HepG2 (cell line): ENCODE data around the gene TBC1D22A. TPM values are rescaled to one million over a fixed set of nuclear protein-coding genes. Genes with fewer than 3 reads are reported as not detected.
A peak's percentile ranks its signal among the peaks of the same experiment; 100 is the strongest.

ENCODE experiments used
- DMTF1 ChIP-seq: sonication (generic); formaldehyde crosslinking; IDR thresholded peaks from 2 replicates; pipeline ENCODE4 v1.4.0; 2020; ENCODE audit warnings: mild to moderate bottlenecking, missing genetic modification reagents
- FOXC1 ChIP-seq: sonication (generic); formaldehyde crosslinking; IDR thresholded peaks from 2 replicates; pipeline ENCODE4 v1.8.0; 2022; ENCODE audit warnings: mild to moderate bottlenecking, missing genetic modification reagents, borderline replicate concordance
- HDAC2 ChIP-seq: sonication (generic); formaldehyde crosslinking; IDR thresholded peaks from 2 replicates; pipeline ENCODE4 v1.4.0; 2020; ENCODE audit warnings: missing genetic modification reagents
- HNF1B ChIP-seq: sonication (generic); formaldehyde crosslinking; IDR thresholded peaks from 2 replicates; pipeline ENCODE4 v1.5.1; 2020; ENCODE audit warnings: mild to moderate bottlenecking, moderate library complexity, missing genetic modification reagents
- HNF4A ChIP-seq: sonication (generic); formaldehyde crosslinking; IDR thresholded peaks from 2 replicates; pipeline ENCODE4 v1.4.0; 2020; ENCODE audit warnings: missing genetic modification reagents
- HNRNPLL ChIP-seq: fragments of 200-400 bp; formaldehyde crosslinking; IDR thresholded peaks from 2 replicates; pipeline ENCODE4 v1.6.1; 2017; ENCODE audit warnings: mild to moderate bottlenecking, low read depth, low read length; ENCODE audit not compliant: poor library complexity, severe bottlenecking
- RELA ChIP-seq: sonication (generic); formaldehyde crosslinking; IDR thresholded peaks from 2 replicates; pipeline ENCODE4 v1.4.0; 2020; ENCODE audit warnings: missing genetic modification reagents
- SAP130 ChIP-seq: IDR thresholded peaks from 2 replicates; pipeline ENCODE4 v1.6.1; 2016; ENCODE audit warnings: low read depth
- SIN3A ChIP-seq: IDR thresholded peaks from 2 replicates; pipeline ENCODE4 v1.6.1; 2011; ENCODE audit warnings: low read depth, mild to moderate bottlenecking, control low read depth, low read length, borderline replicate concordance
- ZNF264 ChIP-seq: sonication (generic); formaldehyde crosslinking; IDR thresholded peaks from 2 replicates; pipeline ENCODE4 v1.4.0; 2020; ENCODE audit warnings: missing genetic modification reagents
- ZNF329 ChIP-seq: sonication (generic); formaldehyde crosslinking; IDR thresholded peaks from 2 replicates; pipeline ENCODE4 v1.9.0; 2021; ENCODE audit warnings: low read depth, mild to moderate bottlenecking, missing genetic modification reagents
- ZNF34 ChIP-seq: sonication (generic); formaldehyde crosslinking; IDR thresholded peaks from 2 replicates; pipeline ENCODE4 v1.4.0; 2020; ENCODE audit warnings: mild to moderate bottlenecking, missing genetic modification reagents, borderline replicate concordance
- ZNF563 ChIP-seq: sonication (generic); formaldehyde crosslinking; IDR thresholded peaks from 2 replicates; pipeline ENCODE4 v1.8.0; 2022; ENCODE audit warnings: mild to moderate bottlenecking, moderate library complexity, missing genetic modification reagents
- ZNF576 ChIP-seq: sonication (generic); formaldehyde crosslinking; IDR thresholded peaks from 2 replicates; pipeline ENCODE4 v1.4.0; 2020; ENCODE audit warnings: mild to moderate bottlenecking, missing genetic modification reagents
- ZNF746 ChIP-seq: sonication (generic); formaldehyde crosslinking; IDR thresholded peaks from 2 replicates; pipeline ENCODE4 v1.8.0; 2022; ENCODE audit warnings: mild to moderate bottlenecking, missing genetic modification reagents
- ZNF883 ChIP-seq: sonication (generic); formaldehyde crosslinking; IDR thresholded peaks from 2 replicates; pipeline ENCODE4 v1.5.1; 2020; ENCODE audit warnings: mild to moderate bottlenecking, missing genetic modification reagents; ENCODE audit errors: not compliant biosample characterization
- polyA plus RNA-seq, 8 experiments: library from polyadenylated mRNA; depleted of rRNA in 3 of 8; stranded (reverse) in 7 of 8; unstranded in 1 of 8; fragments of >200 nt; fragmentation: Illumina TruSeq in 4 of 8; extraction: Trizol in 4 of 8; gene quantifications; 2 replicates each; pipeline versions ENCODE4 v1.2.1 to v1.2.3, GENCODE V29; 2011 to 2016; ENCODE audit warnings: low read depth in 4 of 8, missing spikeins in 1 of 8, mixed read lengths in 1 of 8; ENCODE audit not compliant: insufficient read depth in 1 of 8
- total RNA-seq, 5 experiments: library from RNA; depleted of rRNA; stranded (reverse); fragments of >200 nt; fragmentation: Illumina TruSeq; extraction: Trizol; gene quantifications; 2 replicates each; pipeline ENCODE4 v1.2.3, GENCODE V29; 2016; ENCODE audit warnings: low read depth in 1 of 5
- TF ChIP-seq, protein P1 (sequence below): IDR thresholded peaks from 2 replicates; pipeline ENCODE4 v1.6.1; 2018; ENCODE audit warnings: missing genetic modification reagents, mild to moderate bottlenecking, missing compliant biosample characterization
- TF ChIP-seq, protein P2 (sequence below): sonication (generic); formaldehyde crosslinking; IDR thresholded peaks from 2 replicates; pipeline ENCODE4 v1.8.0; 2022; ENCODE audit warnings: missing genetic modification reagents, mild to moderate bottlenecking, borderline replicate concordance
- TF ChIP-seq, protein P3 (sequence below), 2 experiments: sonication (generic) in 1 of 2; formaldehyde crosslinking in 1 of 2; IDR thresholded peaks; 2 replicates each; pipeline versions ENCODE4 v1.4.0 to v1.6.1; 2018 to 2020; ENCODE audit warnings: missing genetic modification reagents in 2 of 2, borderline replicate concordance in 1 of 2, low read depth in 1 of 2, mild to moderate bottlenecking in 1 of 2, missing biosample characterization in 1 of 2

TBC1D22A gene
- total and polyA plus RNA-seq, 2 of the 13 experiments (the other 11 are each of a cell fraction or from before 2014, with no cell fraction given) = 17.3 to 18.0 TPM

GRCh38 chr22:46798366-46799350, 36.2 kb downstream of the TBC1D22A start (continued):
- TF ChIP-seq ZNF34 (CRISPR knock-in tag) (no peak), ZNF329 (CRISPR knock-in tag) (no peak), ZNF883 (CRISPR knock-in tag) (peak; percentile 80), ZNF576 (CRISPR knock-in tag) (no peak), HNRNPLL (peak; percentile 35), HNF4A (CRISPR knock-in tag) (peak; percentile 80; the same call in 1 of the 2 replicates), ZNF746 (CRISPR knock-in tag) (no peak), DMTF1 (CRISPR knock-in tag) (no peak), RELA (CRISPR knock-in tag) (0 out of 2 replicates have a peak, but pooled peaks have one; percentile 73), SAP130 (peak; percentile 82), ZNF264 (peak; percentile 87), ZNF563 (CRISPR knock-in tag) (no peak), HNF1B (peak; percentile 90), FOXC1 (CRISPR knock-in tag) (0 out of 2 replicates have a peak, but pooled peaks have one; percentile 31), HDAC2 (peak; percentile 82), SIN3A (no peak; the same call in 1 of the 2 replicates)
- TF ChIP-seq, protein P1, sequence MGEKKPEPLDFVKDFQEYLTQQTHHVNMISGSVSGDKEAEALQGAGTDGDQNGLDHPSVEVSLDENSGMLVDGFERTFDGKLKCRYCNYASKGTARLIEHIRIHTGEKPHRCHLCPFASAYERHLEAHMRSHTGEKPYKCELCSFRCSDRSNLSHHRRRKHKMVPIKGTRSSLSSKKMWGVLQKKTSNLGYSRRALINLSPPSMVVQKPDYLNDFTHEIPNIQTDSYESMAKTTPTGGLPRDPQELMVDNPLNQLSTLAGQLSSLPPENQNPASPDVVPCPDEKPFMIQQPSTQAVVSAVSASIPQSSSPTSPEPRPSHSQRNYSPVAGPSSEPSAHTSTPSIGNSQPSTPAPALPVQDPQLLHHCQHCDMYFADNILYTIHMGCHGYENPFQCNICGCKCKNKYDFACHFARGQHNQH (CRISPR knock-in tag) = peak; percentile 87
- TF ChIP-seq, protein P2, sequence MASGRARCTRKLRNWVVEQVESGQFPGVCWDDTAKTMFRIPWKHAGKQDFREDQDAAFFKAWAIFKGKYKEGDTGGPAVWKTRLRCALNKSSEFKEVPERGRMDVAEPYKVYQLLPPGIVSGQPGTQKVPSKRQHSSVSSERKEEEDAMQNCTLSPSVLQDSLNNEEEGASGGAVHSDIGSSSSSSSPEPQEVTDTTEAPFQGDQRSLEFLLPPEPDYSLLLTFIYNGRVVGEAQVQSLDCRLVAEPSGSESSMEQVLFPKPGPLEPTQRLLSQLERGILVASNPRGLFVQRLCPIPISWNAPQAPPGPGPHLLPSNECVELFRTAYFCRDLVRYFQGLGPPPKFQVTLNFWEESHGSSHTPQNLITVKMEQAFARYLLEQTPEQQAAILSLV = 0 out of 2 replicates have a peak, but pooled peaks have one; percentile 21
- TF ChIP-seq, protein P3, sequence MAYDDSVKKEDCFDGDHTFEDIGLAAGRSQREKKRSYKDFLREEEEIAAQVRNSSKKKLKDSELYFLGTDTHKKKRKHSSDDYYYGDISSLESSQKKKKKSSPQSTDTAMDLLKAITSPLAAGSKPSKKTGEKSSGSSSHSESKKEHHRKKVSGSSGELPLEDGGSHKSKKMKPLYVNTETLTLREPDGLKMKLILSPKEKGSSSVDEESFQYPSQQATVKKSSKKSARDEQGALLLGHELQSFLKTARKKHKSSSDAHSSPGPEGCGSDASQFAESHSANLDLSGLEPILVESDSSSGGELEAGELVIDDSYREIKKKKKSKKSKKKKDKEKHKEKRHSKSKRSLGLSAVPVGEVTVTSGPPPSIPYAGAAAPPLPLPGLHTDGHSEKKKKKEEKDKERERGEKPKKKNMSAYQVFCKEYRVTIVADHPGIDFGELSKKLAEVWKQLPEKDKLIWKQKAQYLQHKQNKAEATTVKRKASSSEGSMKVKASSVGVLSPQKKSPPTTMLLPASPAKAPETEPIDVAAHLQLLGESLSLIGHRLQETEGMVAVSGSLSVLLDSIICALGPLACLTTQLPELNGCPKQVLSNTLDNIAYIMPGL (CRISPR knock-in tag; IDR thresholded peaks at IDR 0.05; ENCODE audit: borderline replicate concordance in 1 of 2, low read depth in 1 of 2) = peak; percentile 84 to 92
